WERI-Rb-1 (cell line): Measurements from ENCODE around the gene CDA.

Experiments used
- DNase-seq: peaks from one replicate; pipeline ENCODE4 v3.0.0-alpha.2; 2020
- H3K27ac ChIP-seq: fragments of 250-450 bp; sonication (Bioruptor Pico); 2 replicates; pipeline ENCODE4 v1.5.1; 2020; ENCODE audit warnings: mild to moderate bottlenecking, moderate library complexity
- H3K27me3 ChIP-seq: fragments of 250-450 bp; sonication (Bioruptor Pico); 2 replicates; pipeline ENCODE4 v1.5.1; 2021; ENCODE audit warnings: mild to moderate bottlenecking, low read depth, moderate library complexity; ENCODE audit not compliant: insufficient read depth, severe bottlenecking
- H3K36me3 ChIP-seq: fragments of 250-450 bp; sonication (Bioruptor Pico); 2 replicates; pipeline ENCODE4 v1.5.1; 2020; ENCODE audit warnings: mild to moderate bottlenecking, moderate library complexity
- H3K4me3 ChIP-seq: 2 replicates; pipeline ENCODE4 v1.5.1; 2011; ENCODE audit warnings: low read depth, mild to moderate bottlenecking, control low read depth, low read length
- H3K9me3 ChIP-seq: fragments of 250-450 bp; sonication (Bioruptor Pico); 2 replicates; pipeline ENCODE4 v1.5.1; 2021; ENCODE audit warnings: mild to moderate bottlenecking, moderate library complexity; ENCODE audit not compliant: severe bottlenecking
- CTCF ChIP-seq: IDR thresholded peaks from 2 replicates; pipeline ENCODE4 v1.5.1; 2011; ENCODE audit warnings: low read depth, mild to moderate bottlenecking, control low read depth, inconsistent platforms, low read length

CDA gene

DNA sequence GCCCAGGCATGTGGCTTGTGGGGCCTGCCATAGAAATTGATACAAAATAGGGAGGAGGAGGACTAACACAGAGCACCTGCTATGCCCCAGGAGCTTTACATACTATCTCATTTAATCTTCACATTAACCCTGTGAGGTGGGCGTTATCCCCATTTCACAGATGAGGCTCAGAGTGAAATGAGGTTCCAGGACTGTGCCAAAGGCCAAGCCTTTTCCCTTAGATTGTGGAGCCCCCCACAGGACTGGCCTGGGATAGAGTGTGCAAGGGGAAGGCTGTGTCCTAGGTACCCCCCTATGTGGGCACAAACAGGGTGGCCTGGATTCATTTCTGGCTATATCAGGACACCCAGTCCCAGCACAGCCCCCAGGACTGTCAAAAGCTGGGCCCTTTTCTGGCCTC lies 74.5 kb downstream of the CDA start:
- peak; percentile 34; the same call in 1 of the 2 replicates for TF ChIP-seq CTCF
- Histone ChIP-seq H3K9me3 (no peaks in the 10 kb centered on the region), H3K36me3 (peaks cover 14% of the 10 kb centered on the region), H3K27me3 (no peaks in the 10 kb centered on the region), H3K4me3 (no peak overlapping the region), H3K27ac (no peak overlapping the region)
- DNase-seq: no peak

GRCh38 chr1:20663969-20664715 lies 75.2 kb downstream of the CDA start:
- H3K27me3 ChIP-seq: no peaks in the 10 kb centered on the region
- no peak for TF ChIP-seq CTCF
- H3K27ac ChIP-seq: no peak overlapping the region
- H3K4me3 ChIP-seq: no peak overlapping the region
- H3K9me3 ChIP-seq: no peaks in the 10 kb centered on the region
- DNase-seq: no peak
- H3K36me3 ChIP-seq: peaks cover 11% of the 10 kb centered on the region

GRCh38 chr1:20665726-20666125 lies 76.8 kb downstream of the CDA start:
- Histone ChIP-seq H3K9me3 (no peaks in the 10 kb centered on the region), H3K27me3 (no peaks in the 10 kb centered on the region), H3K4me3 (no peak overlapping the region), H3K27ac (no peak overlapping the region), H3K36me3 (no peaks in the 10 kb centered on the region)
- no peak for DNase-seq
- no peak for TF ChIP-seq CTCF

DNA sequence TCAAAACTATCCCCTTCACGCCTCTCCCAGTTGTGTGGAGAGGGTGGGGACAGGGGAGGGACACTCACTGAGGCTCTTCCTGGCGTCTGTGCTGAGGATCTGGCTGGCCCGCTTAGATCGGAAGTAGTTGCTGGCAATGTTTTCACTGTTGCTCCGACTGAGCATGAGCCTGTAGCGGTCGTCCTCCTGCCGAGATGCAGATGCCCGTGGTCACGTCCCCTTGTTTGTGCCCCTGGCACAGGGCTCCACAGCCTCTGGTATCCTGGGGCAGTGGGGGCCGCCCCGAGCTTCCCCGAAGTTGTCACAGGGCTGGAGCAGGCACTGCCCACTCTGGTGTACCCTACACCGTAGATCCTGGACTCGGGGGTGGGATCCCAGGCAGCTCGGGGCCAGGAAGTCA lies 77.2 kb downstream of the CDA start:
- DNase-seq: no peak
- Histone ChIP-seq H3K27ac (no peak overlapping the region), H3K27me3 (no peaks in the 10 kb centered on the region), H3K4me3 (no peak overlapping the region), H3K9me3 (no peaks in the 10 kb centered on the region), H3K36me3 (no peaks in the 10 kb centered on the region)
- no peak for TF ChIP-seq CTCF

DNA sequence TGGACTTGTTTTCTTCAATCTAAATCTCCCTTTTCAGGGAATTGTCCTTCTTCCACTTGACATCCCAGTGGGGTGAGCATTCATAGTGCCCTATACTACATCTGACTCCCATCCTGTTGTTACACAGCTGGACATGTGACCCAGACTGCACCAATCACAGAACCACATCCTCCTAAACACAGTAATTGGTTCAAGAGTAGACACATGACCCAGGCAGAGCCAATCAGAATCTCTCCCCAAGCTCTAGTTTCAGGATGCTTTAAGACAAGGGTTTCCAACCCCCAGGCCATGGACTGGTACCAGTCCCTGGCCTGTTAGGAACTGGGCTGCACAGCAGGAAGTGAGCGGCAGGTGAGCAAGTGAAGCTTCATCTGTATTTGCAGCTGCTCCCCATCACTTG lies 77.9 kb downstream of the CDA start:
- Histone ChIP-seq H3K4me3 (no peak overlapping the region), H3K9me3 (no peaks in the 10 kb centered on the region), H3K27ac (no peak overlapping the region), H3K27me3 (no peaks in the 10 kb centered on the region), H3K36me3 (no peaks in the 10 kb centered on the region)
- TF ChIP-seq CTCF: no peak
- no peak for DNase-seq
